ENCODE measurements around the gene NPTX1.
A peak's percentile ranks its signal among the peaks of the same experiment; 100 is the strongest.

The NPTX1 gene

GRCh38 chr17:80441598-80442322, 34.6 kb downstream of the NPTX1 start:
- no peak for DNase-seq

GRCh38 chr17:80441133-80441578, 35.3 kb downstream of the NPTX1 start:
- peak; percentile 12 for DNase-seq

GRCh38 chr17:80439499-80439898, 36.9 kb downstream of the NPTX1 start:
- DNase-seq = no peak

GRCh38 chr17:80438806-80439205, 37.6 kb downstream of the NPTX1 start:
- DNase-seq = no peak

- no peak for DNase-seq
Observed at GRCh38 chr17:80437532-80437931, 38.9 kb downstream of the NPTX1 start.

- DNase-seq = no peak
Observed at GRCh38 chr17:80433916-80434666, 42.3 kb downstream of the NPTX1 start.

- no peak for DNase-seq
Observed at GRCh38 chr17:80432961-80433550, 43.4 kb downstream of the NPTX1 start.

- DNase-seq = no peak
Observed at GRCh38 chr17:80432350-80432955, 44.0 kb downstream of the NPTX1 start.

- DNase-seq = no peak
Observed at GRCh38 chr17:80431246-80432195, 44.9 kb downstream of the NPTX1 start.

- DNase-seq = no peak
Observed at GRCh38 chr17:80430446-80431245, 45.8 kb downstream of the NPTX1 start.

GRCh38 chr17:80429356-80430275, 46.8 kb downstream of the NPTX1 start:
- DNase-seq = no peak

- DNase-seq = no peak
Observed at GRCh38 chr17:80428796-80429195, 47.6 kb downstream of the NPTX1 start.

GRCh38 chr17:80428363-80428762, 48.0 kb downstream of the NPTX1 start:
- no peak for DNase-seq

- no peak for DNase-seq
Observed at GRCh38 chr17:80427366-80428282, 48.8 kb downstream of the NPTX1 start.

- peak; percentile 28 for DNase-seq
Observed at GRCh38 chr17:80426671-80427326, 49.6 kb downstream of the NPTX1 start.

- DNase-seq = no peak
Observed at GRCh38 chr17:80425835-80426426, 50.5 kb downstream of the NPTX1 start.

- DNase-seq = no peak
Observed at GRCh38 chr17:80424878-80425765, 51.3 kb downstream of the NPTX1 start.
